Activated naive CD8-positive, alpha-beta T cell treated with anti-CD3 and anti-CD28 coated beads, Interleukin-2, amount 10 ng/mL, durations not matched to agents 7 days and 5 days (primary cell): ENCODE results near the gene MAML3. TPM values are rescaled to one million over a fixed set of nuclear protein-coding genes. Genes with fewer than 3 reads are reported as not detected.
"Not testable (repeated sequence)": the region's sequence is repeated elsewhere in the genome, so short reads cannot be mapped to it uniquely, and the experiment has no call there.

Source experiments
- ATAC-seq: fragments of 150-1000 bp; cut with Tn5 transposase; one replicate; pipeline ENCODE4 v1.10.0; 2021; ENCODE audit warnings: low read depth, moderate library complexity
- POLR2A ChIA-PET: fragments of 350-600 bp; sonication (Branson Sonifier 250); formaldehyde crosslinking; loops from one replicate; lab custom pipeline; 2021; ENCODE audit warnings: antibody characterized with exemption; lab: Charles Lee
- DNase-seq: peaks from one replicate; pipeline ENCODE4 v3.0.0; 2021
- H3K27ac Mint-ChIP-seq: one replicate; pipeline ENCODE4 v1.8.0; 2022; ENCODE audit warnings: mild to moderate bottlenecking, mixed read lengths
- H3K27me3 Mint-ChIP-seq: one replicate; pipeline ENCODE4 v1.8.0; 2022; ENCODE audit warnings: mild to moderate bottlenecking, moderate library complexity, mixed read lengths
- H3K36me3 Mint-ChIP-seq: one replicate; pipeline ENCODE4 v1.8.0; 2021; ENCODE audit warnings: mild to moderate bottlenecking, mixed read lengths
- H3K4me1 Mint-ChIP-seq: one replicate; pipeline ENCODE4 v1.8.0; 2021; ENCODE audit warnings: mixed read lengths
- H3K4me3 Mint-ChIP-seq: one replicate; pipeline ENCODE4 v1.8.0; 2022; ENCODE audit warnings: mild to moderate bottlenecking, moderate library complexity, mixed read lengths
- H3K9me3 Mint-ChIP-seq: one replicate; pipeline ENCODE4 v1.8.0; 2021; ENCODE audit warnings: mixed read lengths
- total RNA-seq, 2 experiments: library from RNA; stranded (reverse); gene quantifications; one replicate each; pipeline ENCODE4 v1.2.3, GENCODE V29; 2021

MAML3 gene
- total RNA-seq, 2 experiments from 2014 or later, result 4.6 to 4.7 TPM

- POLR2A ChIA-PET, result no interaction called here
- Mint-ChIP-seq H3K4me3 (no peak overlapping the region), H3K4me1 (no peaks in the 10 kb centered on the region), H3K27me3 (no peaks in the 10 kb centered on the region), H3K27ac (no peak overlapping the region), H3K36me3 (no peaks in the 10 kb centered on the region), H3K9me3 (no peaks in the 10 kb centered on the region)
- ATAC-seq (no peak), DNase-seq (no peak)
Observed at GRCh38 chr4:139715746-139716391, 438.1 kb downstream of the MAML3 start.

GRCh38 chr4:139712882-139713281 lies 441.1 kb downstream of the MAML3 start:
- no peak overlapping the region for H3K4me3 Mint-ChIP-seq
- H3K27me3 Mint-ChIP-seq, result peaks cover 2% of the 10 kb centered on the region
- ATAC-seq, result no peak
- DNase-seq, result no peak
- H3K9me3 Mint-ChIP-seq, result peaks cover 5% of the 10 kb centered on the region
- no peaks in the 10 kb centered on the region for H3K4me1 Mint-ChIP-seq
- peaks cover 6% of the 10 kb centered on the region for H3K36me3 Mint-ChIP-seq
- POLR2A ChIA-PET, result no interaction called here
- no peak overlapping the region for H3K27ac Mint-ChIP-seq

GRCh38 chr4:139711461-139711860 lies 442.5 kb downstream of the MAML3 start:
- Mint-ChIP-seq H3K9me3 (peaks cover 5% of the 10 kb centered on the region), H3K27ac (no peak overlapping the region), H3K4me3 (no peak overlapping the region), H3K36me3 (peaks cover 6% of the 10 kb centered on the region), H3K4me1 (no peaks in the 10 kb centered on the region), H3K27me3 (peaks cover 2% of the 10 kb centered on the region)
- ATAC-seq (no peak), DNase-seq (no peak)
- POLR2A ChIA-PET, result no interaction called here

- POLR2A ChIA-PET, result no interaction called here
- Mint-ChIP-seq H3K4me3 (no peak overlapping the region), H3K27ac (no peak overlapping the region), H3K27me3 (peaks cover 2% of the 10 kb centered on the region), H3K4me1 (no peaks in the 10 kb centered on the region), H3K9me3 (peaks cover 5% of the 10 kb centered on the region), H3K36me3 (peaks cover 6% of the 10 kb centered on the region)
- DNase-seq, result no peak
- no peak for ATAC-seq
Observed at GRCh38 chr4:139710073-139710472, 443.9 kb downstream of the MAML3 start.

- H3K4me3 Mint-ChIP-seq, result no peak overlapping the region
- ATAC-seq (no peak), DNase-seq (no peak)
- no peak overlapping the region for H3K27ac Mint-ChIP-seq
- peaks cover 2% of the 10 kb centered on the region for H3K27me3 Mint-ChIP-seq
- H3K4me1 Mint-ChIP-seq, result no peaks in the 10 kb centered on the region
- peaks cover 6% of the 10 kb centered on the region for H3K36me3 Mint-ChIP-seq
- POLR2A ChIA-PET, result no interaction called here
- peaks cover 5% of the 10 kb centered on the region for H3K9me3 Mint-ChIP-seq
Observed at GRCh38 chr4:139709660-139710059, 444.3 kb downstream of the MAML3 start.

- ATAC-seq (no peak), DNase-seq (no peak)
- POLR2A ChIA-PET, result no interaction called here
- H3K36me3 Mint-ChIP-seq, result peaks cover 10% of the 10 kb centered on the region
- peaks cover 8% of the 10 kb centered on the region for H3K9me3 Mint-ChIP-seq
- H3K4me3 Mint-ChIP-seq, result no peak overlapping the region
- no peaks in the 10 kb centered on the region for H3K4me1 Mint-ChIP-seq
- no peak overlapping the region for H3K27ac Mint-ChIP-seq
- H3K27me3 Mint-ChIP-seq, result peaks cover 5% of the 10 kb centered on the region
Observed at GRCh38 chr4:139704915-139705485, 449.0 kb downstream of the MAML3 start.

GRCh38 chr4:139700568-139700967 lies 453.4 kb downstream of the MAML3 start:
- DNase-seq, result no peak
- Mint-ChIP-seq H3K27me3 (peaks cover 3% of the 10 kb centered on the region), H3K9me3 (peaks cover 3% of the 10 kb centered on the region), H3K4me3 (no peak overlapping the region), H3K36me3 (peaks cover 11% of the 10 kb centered on the region), H3K4me1 (no peaks in the 10 kb centered on the region), H3K27ac (no peak overlapping the region)
- POLR2A ChIA-PET, result no interaction called here
- ATAC-seq, result no peak

- H3K36me3 Mint-ChIP-seq, H3K27ac Mint-ChIP-seq, DNase-seq, H3K4me3 Mint-ChIP-seq, H3K9me3 Mint-ChIP-seq, H3K4me1 Mint-ChIP-seq, POLR2A ChIA-PET, ATAC-seq, H3K27me3 Mint-ChIP-seq: not testable (repeated sequence)
Observed at GRCh38 chr4:139698167-139698925, 455.6 kb downstream of the MAML3 start.

GRCh38 chr4:139696491-139696890 lies 457.5 kb downstream of the MAML3 start:
- ATAC-seq (no peak), DNase-seq (no peak)
- Mint-ChIP-seq H3K4me1 (no peaks in the 10 kb centered on the region), H3K4me3 (no peak overlapping the region), H3K27ac (no peak overlapping the region), H3K9me3 (no peaks in the 10 kb centered on the region), H3K36me3 (peaks cover 7% of the 10 kb centered on the region), H3K27me3 (peaks cover 3% of the 10 kb centered on the region)
- POLR2A ChIA-PET, result no interaction called here

- POLR2A ChIA-PET, result no interaction called here
- ATAC-seq (no peak), DNase-seq (no peak)
- Mint-ChIP-seq H3K36me3 (peaks cover 4% of the 10 kb centered on the region), H3K27me3 (no peaks in the 10 kb centered on the region), H3K4me3 (no peak overlapping the region), H3K27ac (no peak overlapping the region), H3K9me3 (no peaks in the 10 kb centered on the region), H3K4me1 (no peaks in the 10 kb centered on the region)
Observed at GRCh38 chr4:139694522-139695107, 459.4 kb downstream of the MAML3 start.

GRCh38 chr4:139692309-139693012 lies 461.5 kb downstream of the MAML3 start:
- H3K36me3 Mint-ChIP-seq, result peaks cover 1% of the 10 kb centered on the region
- DNase-seq, result no peak
- ATAC-seq, result no peak
- POLR2A ChIA-PET, result no interaction called here
- no peaks in the 10 kb centered on the region for H3K27me3 Mint-ChIP-seq
- H3K4me1 Mint-ChIP-seq, result no peaks in the 10 kb centered on the region
- H3K4me3 Mint-ChIP-seq, result no peak overlapping the region
- H3K9me3 Mint-ChIP-seq, result no peaks in the 10 kb centered on the region
- no peak overlapping the region for H3K27ac Mint-ChIP-seq

- ATAC-seq (no peak), DNase-seq (no peak)
- Mint-ChIP-seq H3K36me3 (peaks cover 6% of the 10 kb centered on the region), H3K9me3 (no peaks in the 10 kb centered on the region), H3K27ac (no peak overlapping the region), H3K4me1 (no peaks in the 10 kb centered on the region), H3K27me3 (peaks cover 2% of the 10 kb centered on the region), H3K4me3 (no peak overlapping the region)
- POLR2A ChIA-PET, result no interaction called here
Observed at GRCh38 chr4:139690419-139690818, 463.6 kb downstream of the MAML3 start.

GRCh38 chr4:139689093-139689722 lies 464.8 kb downstream of the MAML3 start:
- peaks cover 13% of the 10 kb centered on the region for H3K36me3 Mint-ChIP-seq
- peaks cover 3% of the 10 kb centered on the region for H3K4me1 Mint-ChIP-seq
- no peak for ATAC-seq
- H3K27me3 Mint-ChIP-seq, result peaks cover 2% of the 10 kb centered on the region
- H3K4me3 Mint-ChIP-seq, result no peak overlapping the region
- no peak overlapping the region for H3K27ac Mint-ChIP-seq
- H3K9me3 Mint-ChIP-seq, result peaks cover 1% of the 10 kb centered on the region
- POLR2A ChIA-PET, result no interaction called here
- DNase-seq, result no peak
